IPS-20b (cell line): Measurements from ENCODE around the gene MPST.

Experiments
- H3K27ac ChIP-seq: one replicate; pipeline ENCODE4 v1.5.1; 2013; ENCODE audit warnings: low read length
- H3K27me3 ChIP-seq: 2 replicates; pipeline ENCODE4 v1.6.1; 2013; ENCODE audit warnings: mild to moderate bottlenecking, low read length, inconsistent platforms; ENCODE audit not compliant: insufficient read depth
- H3K36me3 ChIP-seq: 2 replicates; pipeline ENCODE4 v1.6.1; 2013; ENCODE audit warnings: low read depth, mild to moderate bottlenecking, inconsistent platforms, low read length, moderate library complexity; ENCODE audit not compliant: insufficient read depth
- H3K4me1 ChIP-seq: 2 replicates; pipeline ENCODE4 v1.6.1; 2013; ENCODE audit warnings: mild to moderate bottlenecking, control low read depth, inconsistent platforms, low read length, moderate library complexity; ENCODE audit not compliant: insufficient read depth
- H3K4me3 ChIP-seq: 2 replicates; pipeline ENCODE4 v1.5.1; 2013; ENCODE audit warnings: mild to moderate bottlenecking, low read length, inconsistent platforms
- H3K9ac ChIP-seq: 2 replicates; pipeline ENCODE4 v1.6.1; 2013; ENCODE audit warnings: low read depth, mild to moderate bottlenecking, inconsistent platforms, low read length, moderate library complexity
- H3K9me3 ChIP-seq: 2 replicates; pipeline ENCODE4 v1.6.1; 2013; ENCODE audit warnings: mild to moderate bottlenecking, low read depth, low read length, inconsistent platforms; ENCODE audit not compliant: insufficient read depth

MPST gene

DNA sequence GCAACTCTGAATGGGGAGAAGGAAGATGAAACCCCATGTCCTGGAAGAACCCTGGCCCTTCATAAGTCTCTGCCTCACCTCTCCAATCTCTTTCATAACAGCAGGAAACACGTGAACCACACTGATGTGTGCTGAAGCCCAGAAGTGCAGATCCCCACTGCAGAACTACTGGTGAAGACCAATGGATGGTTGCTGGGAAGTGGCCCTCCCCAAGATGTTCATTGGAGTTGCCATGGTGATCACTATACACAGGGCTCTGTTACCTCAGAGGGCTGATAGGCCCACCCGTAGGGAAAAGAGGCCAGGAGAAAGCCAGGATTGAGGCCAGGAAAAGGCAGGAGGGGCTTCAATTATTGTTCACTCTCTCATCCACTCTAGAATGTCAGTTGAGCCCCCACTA, 11.9 kb upstream of the MPST start:
- no peak overlapping the region for H3K4me3 ChIP-seq
- H3K27me3 ChIP-seq = peaks cover 36% of the 10 kb centered on the region
- no peak overlapping the region for H3K9ac ChIP-seq
- H3K4me1 ChIP-seq = no peaks in the 10 kb centered on the region
- H3K27ac ChIP-seq = no peak overlapping the region
- H3K9me3 ChIP-seq = no peaks in the 10 kb centered on the region
- no peaks in the 10 kb centered on the region for H3K36me3 ChIP-seq

- H3K27ac ChIP-seq = no peak overlapping the region
- no peak overlapping the region for H3K9ac ChIP-seq
- H3K4me1 ChIP-seq = no peaks in the 10 kb centered on the region
- peaks cover 36% of the 10 kb centered on the region for H3K27me3 ChIP-seq
- H3K36me3 ChIP-seq = no peaks in the 10 kb centered on the region
- H3K9me3 ChIP-seq = no peaks in the 10 kb centered on the region
- no peak overlapping the region for H3K4me3 ChIP-seq
These were observed 11.2 kb upstream of the MPST start for GRCh38 chr22:37008365-37008764.

DNA sequence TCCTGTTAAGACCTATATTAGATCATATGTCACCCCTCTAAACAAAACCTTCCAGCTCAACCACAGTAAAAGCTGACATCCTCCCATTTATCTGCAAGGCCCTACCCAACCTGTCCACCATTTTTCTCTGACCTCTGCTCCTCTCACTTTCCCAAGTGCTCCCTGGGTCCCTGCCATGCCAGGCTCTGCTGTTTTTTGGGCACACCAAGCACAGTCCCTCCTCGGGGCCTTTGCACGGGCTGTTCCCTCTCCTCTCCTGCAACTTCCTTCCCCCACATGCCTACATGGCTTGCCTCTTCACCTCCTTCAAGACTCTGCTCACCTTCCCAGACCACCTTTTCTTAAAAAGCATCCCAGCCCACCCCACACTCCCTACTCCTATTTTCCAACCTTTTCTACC, 10.1 kb upstream of the MPST start:
- peaks cover 36% of the 10 kb centered on the region for H3K27me3 ChIP-seq
- no peak overlapping the region for H3K27ac ChIP-seq
- no peak overlapping the region for H3K4me3 ChIP-seq

GRCh38 chr22:37010174-37010573, 9.4 kb upstream of the MPST start:
- H3K9ac ChIP-seq = no peak overlapping the region
- H3K4me3 ChIP-seq = no peak overlapping the region
- no peaks in the 10 kb centered on the region; the same call in 1 of the 2 replicates for H3K4me1 ChIP-seq
- no peaks in the 10 kb centered on the region for H3K36me3 ChIP-seq
- H3K9me3 ChIP-seq = no peaks in the 10 kb centered on the region
- peaks cover 36% of the 10 kb centered on the region for H3K27me3 ChIP-seq
- H3K27ac ChIP-seq = no peak overlapping the region

More for the DNA sequence above, 10.1 kb upstream of the MPST start:
- Histone ChIP-seq H3K4me1 (no peaks in the 10 kb centered on the region), H3K36me3 (no peaks in the 10 kb centered on the region), H3K9me3 (no peaks in the 10 kb centered on the region), H3K9ac (no peak overlapping the region)

DNA sequence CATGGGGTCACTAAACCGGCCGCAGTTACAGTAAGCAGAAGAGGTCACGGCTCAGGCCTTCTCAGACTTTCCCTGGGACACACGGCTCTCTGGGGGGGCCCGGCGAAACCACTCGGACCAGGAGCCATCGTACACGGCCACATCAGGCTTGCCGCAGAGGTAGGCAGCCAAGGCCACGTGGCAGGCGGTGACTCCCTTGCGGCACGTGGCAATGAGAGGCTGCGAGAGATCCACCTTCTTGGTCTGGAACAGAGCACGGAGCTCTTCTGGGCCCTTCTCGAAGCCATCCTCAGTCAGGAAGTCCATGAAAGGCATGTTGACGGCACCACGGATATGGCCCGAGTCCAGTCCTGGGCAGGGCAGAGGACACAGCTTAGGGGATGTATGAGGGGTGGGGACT, 8.6 kb upstream of the MPST start:
- Histone ChIP-seq H3K9me3 (no peaks in the 10 kb centered on the region), H3K27ac (no peak overlapping the region), H3K4me1 (peaks cover 4% of the 10 kb centered on the region; the same call in 1 of the 2 replicates), H3K36me3 (no peaks in the 10 kb centered on the region), H3K9ac (no peak overlapping the region), H3K4me3 (no peak overlapping the region), H3K27me3 (peaks cover 36% of the 10 kb centered on the region)

GRCh38 chr22:37011472-37011871, 8.1 kb upstream of the MPST start:
- H3K27ac ChIP-seq = no peak overlapping the region
- H3K36me3 ChIP-seq = peaks cover 4% of the 10 kb centered on the region; the same call in 1 of the 2 replicates
- peaks cover 4% of the 10 kb centered on the region; the same call in 1 of the 2 replicates for H3K4me1 ChIP-seq
- H3K9me3 ChIP-seq = no peaks in the 10 kb centered on the region
- no peak overlapping the region for H3K4me3 ChIP-seq
- H3K9ac ChIP-seq = no peak overlapping the region
- peaks cover 36% of the 10 kb centered on the region for H3K27me3 ChIP-seq

DNA sequence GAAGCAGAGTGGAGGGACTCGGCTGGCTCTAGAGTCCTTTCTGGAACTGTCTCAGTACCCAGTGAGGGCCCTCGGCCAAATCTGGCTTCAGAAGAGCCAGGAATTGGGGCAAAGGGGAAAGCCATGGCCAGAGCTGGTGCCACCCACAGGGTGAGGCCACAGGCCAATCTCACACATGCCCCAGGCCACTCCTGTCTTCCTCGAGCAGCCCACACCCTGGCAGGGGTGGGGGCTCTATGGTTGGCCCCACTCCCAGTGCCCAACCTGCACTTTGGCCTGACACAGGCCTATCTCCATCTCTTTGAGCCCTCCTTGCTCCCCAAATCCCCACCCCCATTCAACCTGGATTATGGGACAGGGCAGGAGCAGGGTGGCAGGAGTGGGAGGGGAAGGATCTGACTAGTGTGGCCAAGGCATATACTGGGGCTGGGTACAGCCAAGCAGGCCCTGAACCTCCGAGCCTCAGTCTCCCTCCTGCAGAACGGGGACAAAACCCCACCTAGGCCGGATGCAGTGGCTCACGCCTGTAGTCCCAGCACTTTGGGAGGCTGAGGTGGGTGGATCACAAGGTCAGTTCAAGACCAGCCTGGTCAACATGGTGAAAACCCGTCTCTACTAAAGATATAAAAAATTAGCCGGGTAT, 7.2 kb upstream of the MPST start:
- Histone ChIP-seq H3K27me3 (peaks cover 26% of the 10 kb centered on the region), H3K36me3 (peaks cover 10% of the 10 kb centered on the region; the same call in 1 of the 2 replicates), H3K4me1 (peaks cover 4% of the 10 kb centered on the region; the same call in 1 of the 2 replicates), H3K9ac (no peak overlapping the region), H3K9me3 (no peaks in the 10 kb centered on the region), H3K27ac (no peak overlapping the region), H3K4me3 (no peak overlapping the region)

GRCh38 chr22:37012956-37013355, 6.6 kb upstream of the MPST start:
- Histone ChIP-seq H3K36me3 (peaks cover 15% of the 10 kb centered on the region), H3K4me1 (peaks cover 4% of the 10 kb centered on the region; the same call in 1 of the 2 replicates), H3K4me3 (no peak overlapping the region), H3K9me3 (no peaks in the 10 kb centered on the region), H3K27me3 (peaks cover 21% of the 10 kb centered on the region; the same call in 1 of the 2 replicates), H3K27ac (no peak overlapping the region), H3K9ac (no peak overlapping the region)

DNA sequence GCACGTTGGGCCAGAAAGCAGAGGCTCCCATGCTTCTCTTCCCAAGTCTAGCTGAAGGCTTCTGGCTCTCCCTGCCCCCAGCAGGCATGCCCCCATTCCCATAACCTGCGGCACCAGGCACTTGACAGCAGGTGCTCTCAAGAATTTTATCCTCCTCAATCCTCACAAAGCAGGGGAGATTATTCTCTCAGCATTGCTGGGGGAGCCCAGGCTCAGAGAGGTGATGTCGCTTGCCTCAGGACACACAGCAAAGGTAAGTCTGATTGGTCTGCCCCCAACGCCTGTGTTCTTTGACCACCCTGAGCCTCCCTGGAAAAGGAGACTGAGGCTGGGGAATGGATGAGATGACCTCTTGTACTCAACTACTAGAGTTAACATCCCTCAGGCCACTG, 5.1 kb upstream of the MPST start:
- no peak overlapping the region for H3K27ac ChIP-seq
- H3K27me3 ChIP-seq = peaks cover 8% of the 10 kb centered on the region; the same call in 1 of the 2 replicates
- H3K9me3 ChIP-seq = no peaks in the 10 kb centered on the region
- no peak overlapping the region for H3K9ac ChIP-seq
- H3K36me3 ChIP-seq = peaks cover 19% of the 10 kb centered on the region
- no peak overlapping the region for H3K4me3 ChIP-seq
- H3K4me1 ChIP-seq = peaks cover 4% of the 10 kb centered on the region; the same call in 1 of the 2 replicates

DNA sequence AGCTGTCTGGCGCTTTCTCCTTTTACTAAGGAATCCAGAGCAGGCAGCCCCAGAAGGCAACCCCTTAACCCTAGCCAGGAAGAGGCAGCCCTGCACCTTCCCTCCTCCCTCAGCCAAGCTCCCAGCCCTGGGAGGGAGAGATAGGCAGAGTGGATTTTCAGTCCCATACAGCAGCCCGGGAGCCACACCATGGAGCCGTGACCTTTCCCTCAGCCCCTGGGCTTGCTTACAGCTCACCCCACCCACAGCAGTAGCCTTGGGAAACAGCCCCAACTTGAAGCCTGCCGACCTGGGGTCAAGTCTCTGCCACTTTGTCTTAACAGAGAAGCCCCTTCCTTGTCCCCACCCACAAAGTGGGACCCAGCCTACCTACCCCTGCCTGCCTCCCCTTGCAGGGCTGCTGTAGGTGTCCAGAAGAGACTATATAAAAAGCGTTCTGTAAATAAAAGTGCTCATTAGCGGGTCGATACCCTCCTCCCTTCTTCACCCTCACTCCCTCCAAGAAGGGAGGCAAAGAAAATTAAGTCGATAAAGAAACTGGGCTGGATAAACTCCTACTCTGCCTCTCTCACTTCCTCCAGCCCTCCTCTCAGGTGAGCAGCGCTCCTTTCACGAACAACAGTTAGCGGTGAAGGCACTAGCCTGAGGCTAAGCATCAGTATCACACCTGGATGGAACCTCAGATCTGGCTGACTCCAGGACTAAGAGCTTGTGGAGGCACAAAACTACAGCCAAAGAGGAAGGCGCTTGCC, 4.5 kb upstream of the MPST start:
- Histone ChIP-seq H3K9me3 (no peaks in the 10 kb centered on the region), H3K4me1 (peaks cover 4% of the 10 kb centered on the region; the same call in 1 of the 2 replicates), H3K36me3 (peaks cover 19% of the 10 kb centered on the region), H3K27me3 (0 out of 2 replicates have a peak, but pooled peaks cover 2% of the 10 kb centered on the region), H3K27ac (no peak overlapping the region), H3K9ac (no peak overlapping the region), H3K4me3 (no peak overlapping the region)

GRCh38 chr22:37015587-37015878, 4.0 kb upstream of the MPST start:
- Histone ChIP-seq H3K4me1 (peaks cover 8% of the 10 kb centered on the region; the same call in 1 of the 2 replicates), H3K27ac (no peak overlapping the region), H3K27me3 (no peaks in the 10 kb centered on the region), H3K9me3 (no peaks in the 10 kb centered on the region), H3K9ac (no peak overlapping the region), H3K4me3 (no peak overlapping the region), H3K36me3 (peaks cover 19% of the 10 kb centered on the region)
